Esophagus (tissue), 2 donors: ENCODE data around the gene TMEM168. TPM values are rescaled to one million over a fixed set of nuclear protein-coding genes. Genes with fewer than 3 reads are reported as not detected.
"Not testable (repeated sequence)": the region's sequence is repeated elsewhere in the genome, so short reads cannot be mapped to it uniquely, and the experiment has no call there.

Source experiments
- H3K27ac ChIP-seq, 2 donors: one replicate each; pipeline ENCODE4 v1.5.1; 2013; ENCODE audit warnings: low read depth in 2 of 2, mild to moderate bottlenecking in 2 of 2, inconsistent platforms in 1 of 2, low read length in 1 of 2, moderate library complexity in 1 of 2
- H3K27me3 ChIP-seq, 2 donors: one replicate each; pipeline ENCODE4 v1.6.1; 2013; ENCODE audit warnings: low read length in 2 of 2, control low read depth in 1 of 2, mild to moderate bottlenecking in 1 of 2; ENCODE audit not compliant: insufficient read depth in 2 of 2, control insufficient read depth in 1 of 2
- H3K36me3 ChIP-seq, 2 donors: one replicate each; pipeline ENCODE4 v1.6.1; 2013; ENCODE audit warnings: low read length in 1 of 2; ENCODE audit not compliant: control insufficient read depth in 2 of 2, insufficient read depth in 2 of 2
- H3K4me1 ChIP-seq, 2 donors: one replicate each; pipeline ENCODE4 v1.6.1; 2013; ENCODE audit warnings: low read length in 1 of 2; ENCODE audit not compliant: control insufficient read depth in 2 of 2, insufficient read depth in 2 of 2
- H3K4me3 ChIP-seq, 2 donors: one replicate each; pipeline ENCODE4 v1.5.1; 2013; ENCODE audit warnings: low read length in 2 of 2, mild to moderate bottlenecking in 2 of 2, low read depth in 1 of 2, moderate library complexity in 1 of 2
- H3K9me3 ChIP-seq, 2 donors: one replicate each; pipeline ENCODE4 v1.6.1; 2013; ENCODE audit warnings: mild to moderate bottlenecking in 2 of 2, low read depth in 1 of 2, low read length in 1 of 2, moderate library complexity in 1 of 2; ENCODE audit not compliant: control insufficient read depth in 2 of 2, insufficient read depth in 1 of 2
- WGBS, 2 donors: extraction: QIAGEN DNeasy Blood & Tissue Kit; methylation state at CpG; one replicate each; pipeline ENCODE4 v1.1.7; 2013; 5-methylcytosine and 5-hydroxymethylcytosine counted together
- polyA plus RNA-seq, 2 donors: library from polyadenylated mRNA; stranded (reverse); fragments of 200-250 nt; gene quantifications; one replicate each; pipeline ENCODE4 v1.2.3, GENCODE V29; 2013
- donor health status: healthy with polysubstance abuse.
- donor health status: Bipolar disorder and iron deficiency.

The TMEM168 gene
- polyA plus RNA-seq, 2 donors, result 5.2 to 10.7 TPM

GRCh38 chr7:112739436-112740180 is 50.6 kb downstream of the TMEM168 start:
- WGBS, 2 donors, result 88 to 89% methylated on average over 3 of the region's 3 CpGs
- Histone ChIP-seq H3K9me3 (peaks cover 3 to 9% of the 10 kb centered on the region in 2 donors), H3K4me3 (no peak overlapping the region), H3K27me3 (no peaks in the 10 kb centered on the region), H3K27ac (no peak overlapping the region), H3K4me1 (no peaks in the 10 kb centered on the region), H3K36me3 (no peaks in the 10 kb centered on the region)

- Histone ChIP-seq H3K4me3 (no peak overlapping the region), H3K27ac (no peak overlapping the region), H3K9me3 (peaks cover 3 to 9% of the 10 kb centered on the region in 2 donors), H3K27me3 (no peaks in the 10 kb centered on the region), H3K36me3 (no peaks in the 10 kb centered on the region), H3K4me1 (no peaks in the 10 kb centered on the region)
- 90 to 91% methylated on average over 1 of the region's 1 CpG for WGBS, 2 donors
Observed at GRCh38 chr7:112735261-112735660, 54.9 kb downstream of the TMEM168 start.

GRCh38 chr7:112731324-112731723 is 58.9 kb downstream of the TMEM168 start:
- H3K27ac ChIP-seq, H3K36me3 ChIP-seq, H3K9me3 ChIP-seq, H3K4me1 ChIP-seq, H3K27me3 ChIP-seq, H3K4me3 ChIP-seq: not testable (repeated sequence)
- 92 to 97% methylated on average over 2 of the region's 2 CpGs for WGBS, 2 donors

- Histone ChIP-seq H3K4me1 (no peaks in the 10 kb centered on the region), H3K4me3 (no peak overlapping the region), H3K27ac (no peak overlapping the region), H3K9me3 (no peaks in the 10 kb centered on the region), H3K36me3 (no peaks in the 10 kb centered on the region), H3K27me3 (no peaks in the 10 kb centered on the region)
- WGBS, 2 donors, result 59 to 79% methylated on average over 3 of the region's 3 CpGs
Observed at GRCh38 chr7:112726076-112726475, 64.1 kb downstream of the TMEM168 start.

GRCh38 chr7:112723416-112723815 is 66.8 kb downstream of the TMEM168 start:
- Histone ChIP-seq H3K9me3 (no peaks in the 10 kb centered on the region), H3K4me3 (no peak overlapping the region), H3K36me3 (no peaks in the 10 kb centered on the region), H3K4me1 (no peaks in the 10 kb centered on the region), H3K27ac (no peak overlapping the region), H3K27me3 (no peaks in the 10 kb centered on the region)
- WGBS, 2 donors, result 78 to 84% methylated on average over 4 of the region's 4 CpGs

GRCh38 chr7:112721366-112721765 is 68.8 kb downstream of the TMEM168 start:
- no peak overlapping the region for H3K27ac ChIP-seq
- WGBS, 2 donors, result 35 to 65% methylated on average over 1 of the region's 1 CpG
- no peaks in the 10 kb centered on the region for H3K4me1 ChIP-seq
- H3K36me3 ChIP-seq, result no peaks in the 10 kb centered on the region
- no peak overlapping the region for H3K4me3 ChIP-seq
- H3K9me3 ChIP-seq, result no peaks in the 10 kb centered on the region
- no peaks in the 10 kb centered on the region for H3K27me3 ChIP-seq

- 70 to 84% methylated on average over 4 of the region's 4 CpGs for WGBS, 2 donors
- Histone ChIP-seq H3K4me3 (no peak overlapping the region), H3K27ac (no peak overlapping the region), H3K9me3 (no peaks in the 10 kb centered on the region), H3K4me1 (no peaks in the 10 kb centered on the region), H3K27me3 (no peaks in the 10 kb centered on the region), H3K36me3 (no peaks in the 10 kb centered on the region)
Observed at GRCh38 chr7:112715525-112715924, 74.7 kb downstream of the TMEM168 start.

- no peaks in the 10 kb centered on the region for H3K36me3 ChIP-seq
- H3K9me3 ChIP-seq, result no peaks in the 10 kb centered on the region
- no peaks in the 10 kb centered on the region for H3K4me1 ChIP-seq
- no peak overlapping the region for H3K4me3 ChIP-seq
- no peaks in the 10 kb centered on the region for H3K27me3 ChIP-seq
- H3K27ac ChIP-seq, result no peak overlapping the region
- WGBS, 2 donors, result 91 to 93% methylated on average over 2 of the region's 2 CpGs
Observed at GRCh38 chr7:112714917-112715316, 75.3 kb downstream of the TMEM168 start.
